SK-N-MC (cell line): ENCODE data around the gene NEU1.
"Not testable (repeated sequence)": the region's sequence is repeated elsewhere in the genome, so short reads cannot be mapped to it uniquely, and the experiment has no call there.

Experiments used
- EZH2 ChIP-seq: fragments of 200-600 bp; sonication (generic); IDR thresholded peaks from one replicate; pipeline ENCODE4 v1.6.1; 2017; ENCODE audit warnings: antibody characterized with exemption
- FOXP2 ChIP-seq: optimal IDR thresholded peaks from 2 replicates; pipeline ENCODE3; 2011; ENCODE audit warnings: mild to moderate bottlenecking, moderate library complexity; ENCODE audit not compliant: insufficient read depth; ENCODE audit errors: extremely low read length, control extremely low read depth
- POLR2AphosphoS5 ChIP-seq: IDR thresholded peaks from 2 replicates; pipeline ENCODE4 v1.6.1; 2012; ENCODE audit warnings: mild to moderate bottlenecking, low read depth, low read length, borderline replicate concordance

DNA sequence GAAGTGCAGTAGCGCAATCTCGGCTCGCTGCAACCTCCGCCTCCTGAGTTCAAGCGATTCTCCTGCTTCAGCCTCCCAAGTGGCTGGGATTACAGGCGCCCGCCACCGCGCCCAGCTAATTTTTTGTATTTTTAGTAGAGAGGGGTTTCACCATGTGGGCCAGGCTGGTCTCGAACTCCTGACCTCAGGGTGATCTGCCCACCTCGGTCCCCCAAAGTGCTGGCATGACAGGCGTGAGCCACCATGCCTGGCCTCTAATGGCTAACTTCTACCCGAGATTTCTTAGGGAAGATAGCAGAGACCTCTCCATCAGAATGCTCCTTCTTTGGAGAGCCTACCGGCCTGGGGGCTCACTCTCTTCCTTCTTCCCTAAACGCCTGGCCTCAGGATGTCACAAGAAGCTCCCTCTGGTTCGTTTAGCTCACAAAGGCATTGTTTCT is 1.5 kb upstream of the NEU1 start:
- TF ChIP-seq EZH2, POLR2AphosphoS5, FOXP2: not testable (repeated sequence)
